NCI-H82 treated with DMSO at 0.1 percent for 48 hours (cell line): ENCODE measurements around the gene MYRF.

Experiments used
- DNase-seq: peaks from one replicate; lab custom pipeline; 2025; ENCODE audit not compliant: unreplicated experiment; lab: John Stamatoyannopoulos, UW

MYRF gene

DNA sequence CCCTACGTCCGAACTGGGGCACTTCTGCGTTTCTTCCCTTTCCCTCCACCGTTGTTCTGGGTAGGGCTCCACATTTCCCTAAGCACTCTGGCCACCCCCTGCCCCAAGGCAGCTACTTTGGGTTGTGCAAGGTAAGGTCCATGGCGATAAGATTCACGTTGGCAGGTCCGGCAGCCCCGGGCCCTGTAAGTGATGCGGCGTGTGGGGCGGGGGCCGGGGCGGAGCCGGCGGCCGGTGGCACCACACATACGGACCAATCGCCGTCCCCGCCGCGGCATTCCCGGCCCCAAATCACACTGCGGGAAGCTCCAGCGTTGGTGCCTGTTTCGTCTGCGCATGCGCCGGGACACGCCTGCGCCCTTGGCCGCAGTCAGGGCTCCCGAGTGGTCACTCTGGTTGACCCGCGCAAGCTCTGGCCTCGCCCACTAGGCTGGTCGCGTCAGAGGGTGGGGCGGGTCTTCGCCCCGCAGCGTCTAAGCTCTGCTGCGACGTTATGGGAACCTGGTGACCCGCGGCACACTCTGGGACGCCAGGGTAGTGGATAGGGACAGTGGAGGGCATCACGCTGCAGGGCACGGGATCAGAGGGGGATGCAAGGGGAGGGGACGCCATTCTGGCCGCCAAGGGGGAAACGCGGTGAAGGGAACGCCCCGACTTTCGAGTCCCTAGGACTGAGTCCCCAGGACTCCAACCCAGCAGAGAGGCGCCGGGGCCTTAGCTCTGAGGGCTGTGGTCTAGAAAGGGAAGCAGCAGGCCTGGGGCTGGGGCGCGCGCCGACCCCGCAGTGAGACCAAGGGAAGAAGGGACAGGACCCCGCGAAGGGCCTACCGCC is 62.7 kb downstream of the MYRF start:
- peak; percentile 73 for DNase-seq

GRCh38 chr11:61815790-61816735 is 63.6 kb downstream of the MYRF start:
- DNase-seq = no peak

- DNase-seq = peak; percentile 88
These were observed 64.5 kb downstream of the MYRF start, which contains the start of gene FADS1 for GRCh38 chr11:61816736-61817455. FADS1 (minus strand) TSS chr11:61817003; CDS start chr11:61816929, 74 bp downstream.

DNA sequence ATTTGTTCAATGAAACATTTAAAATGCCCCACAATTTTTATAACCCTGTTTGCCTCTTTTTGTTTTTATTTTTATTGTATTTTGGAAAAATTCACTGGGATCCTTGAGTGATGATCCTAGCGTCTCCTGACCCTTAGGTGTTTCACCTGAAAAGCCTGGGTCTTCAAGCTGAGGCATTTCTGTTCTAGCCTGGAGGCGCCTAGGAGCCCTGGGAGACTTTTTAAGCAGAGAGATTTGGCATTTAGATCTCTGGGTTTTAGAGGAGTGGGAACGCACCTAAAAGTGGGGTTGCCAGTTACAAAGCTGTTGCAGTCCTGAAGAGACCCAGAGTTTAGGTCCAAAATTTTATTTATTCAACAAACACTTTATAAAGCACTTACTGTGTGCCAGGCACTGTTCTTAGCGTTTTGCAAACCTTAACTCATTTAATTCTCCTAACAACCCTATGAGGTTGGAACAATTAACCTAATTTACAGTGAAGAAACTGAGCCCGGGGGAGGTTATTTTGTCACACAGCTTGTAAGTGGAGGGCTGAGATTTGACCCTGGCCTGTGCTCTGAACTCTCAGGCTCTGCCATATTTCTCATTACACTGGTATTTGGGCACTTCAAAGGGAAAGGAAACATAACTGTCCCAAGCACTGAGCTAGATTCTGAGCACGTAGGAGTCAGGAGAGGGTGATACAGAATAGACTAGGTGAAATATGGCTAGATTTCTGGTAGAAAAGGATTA is 65.2 kb downstream of the MYRF start:
- no peak for DNase-seq

GRCh38 chr11:61820174-61820573 is 67.7 kb downstream of the MYRF start:
- DNase-seq = peak; percentile 17

DNA sequence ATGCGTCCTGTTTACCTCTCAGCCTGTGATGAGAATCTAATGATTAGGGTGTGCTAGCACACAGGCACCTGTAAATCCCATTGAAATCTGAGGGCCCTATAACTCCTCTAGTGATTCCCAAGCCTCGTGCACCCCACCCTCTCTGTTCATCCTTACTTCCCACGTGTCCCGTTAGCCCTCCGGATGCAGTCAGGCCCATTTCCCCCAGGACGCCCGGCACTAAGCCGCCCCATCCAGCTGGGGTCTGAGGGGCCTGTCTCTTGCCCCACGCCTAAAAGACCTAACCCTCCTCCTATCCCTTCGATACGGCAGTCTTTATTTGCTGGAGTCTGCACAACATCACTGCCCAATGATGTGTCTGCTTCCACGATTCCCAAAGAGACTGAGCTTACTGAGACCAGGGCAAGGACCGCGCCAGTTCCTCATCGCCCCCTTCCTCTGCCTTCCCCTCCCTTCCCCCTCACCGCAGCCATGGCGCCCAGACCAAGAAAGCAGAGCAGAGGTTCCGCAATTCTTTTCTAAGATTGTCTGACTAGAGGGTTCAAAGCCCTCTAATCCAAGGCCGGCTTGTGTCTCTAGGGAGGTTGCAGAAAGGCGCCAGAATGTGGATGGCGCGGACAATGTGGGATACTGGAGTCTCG is 74.6 kb downstream of the MYRF start:
- no peak for DNase-seq

- DNase-seq = peak; percentile 92
These were observed 75.3 kb downstream of the MYRF start, which contains the start of gene FADS2 for GRCh38 chr11:61827571-61828378. FADS2 (plus strand) TSS chr11:61828300; CDS start chr11:61828391, 91 bp downstream.

GRCh38 chr11:61828379-61828628 is 75.9 kb downstream of the MYRF start:
- DNase-seq = no peak

- DNase-seq = no peak
These were observed 76.4 kb downstream of the MYRF start for GRCh38 chr11:61828629-61829407.

- DNase-seq = no peak
These were observed 77.4 kb downstream of the MYRF start for GRCh38 chr11:61829806-61830205.

DNA sequence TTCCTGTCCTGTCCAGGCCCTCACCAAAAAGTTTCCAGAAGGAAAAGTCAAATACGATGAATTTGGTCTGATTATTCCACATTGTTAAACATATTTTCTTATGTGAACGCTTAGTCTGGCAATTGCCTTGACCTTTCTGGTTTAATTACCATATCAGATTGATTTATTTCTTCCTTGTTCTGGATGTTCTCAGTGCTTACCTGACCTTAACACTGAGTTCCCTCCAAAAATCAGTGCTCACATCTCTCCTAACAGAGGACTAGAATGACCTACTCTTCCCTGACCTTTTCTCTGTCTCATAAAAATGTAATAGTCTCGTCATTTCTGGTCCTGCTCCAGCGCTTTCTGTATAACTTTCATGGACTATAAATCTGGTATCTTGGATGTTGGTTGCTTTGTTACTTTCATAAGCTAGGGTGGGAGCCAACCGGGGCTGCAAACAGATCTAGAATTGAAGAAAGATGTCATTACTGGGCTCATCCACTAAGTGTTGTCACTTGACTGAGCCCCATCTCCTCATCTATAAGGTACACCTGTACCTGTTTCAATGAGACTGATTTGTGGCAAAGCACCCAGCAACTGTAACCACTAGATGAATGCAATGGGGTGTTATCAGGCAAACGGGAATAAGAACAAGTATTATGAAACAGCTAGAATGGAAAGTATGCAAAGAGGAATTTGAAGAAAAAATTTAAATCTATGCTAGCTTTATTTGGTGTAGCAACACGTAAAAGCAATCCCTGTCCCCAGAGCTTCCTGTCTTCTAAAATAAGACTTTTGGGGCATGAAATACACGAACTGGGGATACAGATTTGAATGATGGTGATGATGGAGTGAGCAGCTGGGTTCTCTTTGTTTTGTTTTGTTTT is 78.0 kb downstream of the MYRF start:
- no peak for DNase-seq

GRCh38 chr11:61832207-61832606 is 79.8 kb downstream of the MYRF start:
- no peak for DNase-seq

- DNase-seq = no peak
These were observed 80.3 kb downstream of the MYRF start for GRCh38 chr11:61832754-61833153.

DNA sequence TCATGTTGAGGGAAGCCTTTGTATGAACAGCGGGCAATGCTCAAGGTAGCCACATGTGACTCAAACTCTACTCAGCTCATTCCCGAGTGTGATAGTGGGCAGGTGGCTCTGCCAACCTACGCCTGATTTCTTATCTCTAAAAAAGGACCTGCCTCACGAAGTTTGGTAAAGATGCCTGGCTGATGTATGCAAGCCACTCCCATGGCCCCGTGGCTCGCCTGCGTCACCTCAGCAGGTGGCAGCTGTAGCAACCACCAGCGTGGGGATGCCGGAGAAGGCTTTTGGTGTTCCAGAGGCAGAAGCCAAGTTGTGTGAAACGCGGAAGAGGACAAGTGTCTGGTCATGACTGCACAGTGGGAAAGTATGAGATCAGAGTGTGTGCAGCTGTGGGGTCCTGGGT is 81.0 kb downstream of the MYRF start:
- no peak for DNase-seq

- no peak for DNase-seq
These were observed 81.5 kb downstream of the MYRF start for GRCh38 chr11:61833926-61834277.

DNA sequence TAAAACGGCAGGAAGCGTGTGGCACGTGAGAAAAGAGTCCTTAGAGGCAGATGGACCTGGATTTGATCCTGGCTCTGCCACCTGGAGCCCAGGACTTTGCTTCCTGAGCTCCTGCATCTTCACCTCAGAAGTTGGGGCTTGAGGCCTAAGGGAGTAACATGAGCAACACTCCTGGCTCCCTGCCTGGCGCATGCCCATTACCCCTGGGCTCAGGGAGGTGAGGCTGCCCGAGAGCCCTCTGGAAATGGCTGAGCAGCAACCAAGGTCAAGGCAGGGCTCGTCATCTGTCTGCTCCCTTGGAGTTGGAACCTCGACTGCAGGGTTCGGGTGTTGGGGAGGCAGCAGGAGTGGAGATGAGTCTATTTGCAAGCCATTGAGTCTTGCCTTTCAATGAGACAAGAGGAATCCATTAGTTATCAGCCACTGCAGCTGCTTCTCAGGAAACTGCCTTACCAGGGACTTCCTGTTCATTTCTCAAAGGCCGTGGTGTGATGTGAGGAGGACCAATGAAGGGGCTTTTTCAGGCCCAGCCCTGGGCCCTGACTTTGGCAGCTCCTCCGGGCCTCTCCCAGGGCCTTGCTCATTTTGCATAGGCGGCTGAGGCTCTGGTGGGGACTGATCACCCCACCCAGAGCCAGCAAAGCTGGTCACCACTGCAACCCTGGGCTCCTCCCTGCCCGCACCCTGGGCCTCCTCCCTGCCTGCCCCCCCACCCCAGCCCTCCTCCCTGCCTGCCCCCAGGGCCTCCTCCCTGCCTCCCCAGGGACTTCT is 82.0 kb downstream of the MYRF start:
- no peak for DNase-seq

DNA sequence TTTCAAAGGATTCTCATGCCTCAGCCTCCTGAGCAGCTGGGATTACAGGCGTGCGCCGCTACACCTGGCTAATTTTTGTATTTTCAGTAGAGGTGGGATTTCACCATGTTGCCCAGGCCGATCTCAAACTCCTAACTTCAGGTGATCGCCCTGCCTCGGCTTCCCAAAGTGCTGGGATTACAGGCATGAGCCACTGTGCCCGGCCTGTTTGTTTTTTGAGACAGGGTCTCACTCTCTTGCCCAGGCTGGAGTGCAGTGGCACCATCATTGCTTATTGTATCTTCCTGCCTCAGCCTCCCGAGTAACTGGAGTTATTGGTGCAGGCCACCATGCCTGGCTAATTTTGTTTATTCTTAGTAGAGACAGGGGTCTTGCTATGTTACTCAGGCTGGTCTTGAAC is 83.8 kb downstream of the MYRF start:
- DNase-seq = no peak
